GM21529 (cell line): ENCODE measurements around the gene THADA.

ENCODE experiments used
- ATAC-seq: cut with Tn5 transposase; IDR thresholded peaks from one replicate; pipeline ENCODE4 v1.9.1; 2021; ENCODE audit not compliant: unreplicated experiment

Gene THADA

GRCh38 chr2:43513216-43513615 lies 82.6 kb downstream of the THADA start:
- ATAC-seq = no peak

DNA sequence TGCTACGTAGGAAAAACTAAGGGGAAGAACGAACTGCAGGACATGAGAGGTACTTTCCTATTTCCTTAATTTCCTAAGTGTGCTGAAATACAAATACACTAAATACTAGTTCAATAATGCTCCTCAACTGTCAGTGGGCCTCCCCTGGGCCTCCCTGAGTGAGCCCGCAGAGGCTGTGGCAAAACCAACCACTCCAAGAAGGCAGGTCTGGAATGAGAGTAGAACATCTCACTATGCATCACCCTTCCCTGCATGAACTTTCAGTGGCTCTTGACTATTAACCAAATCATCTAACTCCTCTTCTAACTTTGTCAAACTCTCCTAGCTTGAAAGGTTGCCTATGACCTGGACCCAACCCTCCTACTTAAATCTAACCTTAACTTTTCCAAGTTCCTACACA lies 84.6 kb downstream of the THADA start:
- no peak for ATAC-seq

DNA sequence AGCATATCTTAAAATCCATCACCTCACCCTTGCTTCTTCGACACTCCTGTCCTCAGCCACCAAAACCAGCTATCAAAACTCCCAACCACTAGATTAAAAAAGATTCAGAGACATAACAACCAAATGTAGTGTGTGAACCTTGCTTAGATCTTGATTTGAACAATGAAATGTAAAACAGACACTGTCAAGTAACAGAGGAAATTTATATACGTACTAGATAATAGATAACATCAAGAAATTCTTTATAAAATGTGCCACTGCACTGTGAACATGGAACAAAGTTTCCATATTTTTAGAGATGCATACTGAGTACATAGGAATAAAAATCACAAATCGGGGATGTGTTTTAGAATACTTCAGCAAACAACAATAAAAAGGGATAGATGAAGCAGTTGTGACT lies 86.0 kb downstream of the THADA start:
- no peak for ATAC-seq

DNA sequence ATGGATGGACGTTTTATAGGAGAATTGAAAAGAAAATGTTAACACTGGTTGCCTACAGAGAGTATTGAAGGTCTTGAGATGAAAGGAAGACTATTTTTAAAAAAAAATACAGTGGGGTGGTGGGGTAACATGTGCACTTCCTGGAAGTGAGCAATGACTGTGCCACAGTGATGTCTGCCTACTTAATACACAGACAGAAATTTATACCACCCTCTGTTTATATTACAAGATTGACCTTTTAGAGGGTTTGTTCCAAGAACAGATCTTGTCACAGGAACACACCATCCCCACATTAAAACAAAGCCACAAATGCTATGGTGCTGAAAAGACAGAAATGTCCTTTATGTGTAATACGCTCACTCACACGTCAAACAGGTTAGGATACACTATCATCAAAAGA lies 87.6 kb downstream of the THADA start:
- no peak for ATAC-seq

DNA sequence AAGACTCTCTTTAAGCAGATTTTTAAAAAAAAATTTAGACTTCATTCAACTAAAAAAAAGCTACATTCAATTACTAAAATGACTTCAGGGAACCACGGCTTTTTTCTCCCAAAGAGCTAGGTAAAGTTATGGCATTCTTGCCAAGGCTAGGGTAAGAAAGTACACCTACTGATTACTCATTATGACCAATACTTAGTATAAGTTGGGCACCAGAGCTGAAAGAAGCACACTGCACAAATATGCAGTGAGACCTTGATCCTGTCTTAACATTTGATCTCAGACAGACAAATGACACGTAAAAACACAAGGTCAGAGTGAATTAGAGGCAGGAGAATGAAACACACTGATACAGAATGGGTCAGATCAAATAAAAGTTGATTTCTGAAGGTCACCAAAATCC lies 88.7 kb downstream of the THADA start:
- no peak for ATAC-seq

DNA sequence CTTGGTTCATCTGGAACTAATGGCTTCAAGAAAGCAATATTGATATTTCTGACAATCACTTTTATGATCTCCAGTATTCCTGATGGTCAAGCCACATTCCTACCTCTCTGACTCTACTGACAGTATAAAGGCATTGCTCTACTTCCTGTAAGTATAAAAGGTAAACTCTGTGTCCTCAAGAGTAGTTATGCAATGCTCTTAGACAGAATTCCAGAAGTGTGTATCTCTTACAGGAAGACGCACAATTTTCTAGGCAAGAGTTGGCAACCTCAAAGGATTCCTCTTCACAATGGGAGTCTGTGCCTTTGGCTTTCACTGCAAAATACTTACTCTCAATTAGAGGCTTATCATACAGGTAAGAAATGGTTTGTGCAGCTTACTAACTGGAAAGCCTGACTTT lies 100.1 kb downstream of the THADA start:
- ATAC-seq = no peak

DNA sequence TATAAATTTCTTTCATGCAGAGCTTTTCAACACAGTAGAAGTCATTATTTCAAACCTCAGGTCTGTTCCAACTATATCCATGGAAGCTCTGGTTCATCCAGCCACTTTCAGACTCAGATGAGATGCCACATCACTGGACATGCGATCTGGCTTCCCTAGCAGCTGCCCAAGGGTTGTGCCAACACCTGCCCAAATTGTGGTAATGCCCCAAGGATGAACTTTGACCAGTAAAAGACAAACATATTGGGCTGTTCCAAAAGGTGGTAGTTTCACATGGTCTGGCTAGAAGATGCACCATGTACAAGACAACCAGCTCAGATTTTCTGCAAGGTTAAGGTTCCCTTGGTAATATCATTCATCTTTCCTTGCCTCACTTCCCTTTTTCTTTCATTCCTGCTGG lies 101.9 kb downstream of the THADA start:
- ATAC-seq = no peak

DNA sequence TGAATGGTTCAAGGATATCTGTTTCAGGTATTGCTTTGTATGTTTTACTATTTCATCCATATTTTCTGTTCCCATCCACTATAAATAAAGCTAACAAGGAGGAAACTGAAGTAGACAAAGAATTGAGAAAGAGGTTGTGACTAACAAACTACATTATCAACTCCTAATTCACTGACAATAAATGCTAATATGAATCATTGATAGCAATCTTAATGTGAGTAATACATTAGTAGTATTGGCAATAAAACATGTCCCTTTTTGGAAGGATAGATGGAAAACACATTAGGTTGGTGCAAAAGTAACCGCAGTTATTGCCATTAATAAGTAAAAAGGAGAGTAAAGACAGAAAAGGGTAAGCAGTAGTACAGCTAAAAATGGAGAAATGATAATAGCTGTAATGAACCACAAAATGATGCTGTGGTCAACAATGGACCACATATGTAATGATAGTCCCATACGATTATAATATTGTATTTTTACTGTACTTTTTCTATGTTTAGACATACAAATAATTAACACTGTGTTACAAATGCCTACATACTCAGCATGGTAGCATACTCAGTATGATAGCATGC lies 104.7 kb downstream of the THADA start:
- ATAC-seq = no peak

GRCh38 chr2:43490252-43490786 lies 105.5 kb downstream of the THADA start:
- ATAC-seq = no peak

DNA sequence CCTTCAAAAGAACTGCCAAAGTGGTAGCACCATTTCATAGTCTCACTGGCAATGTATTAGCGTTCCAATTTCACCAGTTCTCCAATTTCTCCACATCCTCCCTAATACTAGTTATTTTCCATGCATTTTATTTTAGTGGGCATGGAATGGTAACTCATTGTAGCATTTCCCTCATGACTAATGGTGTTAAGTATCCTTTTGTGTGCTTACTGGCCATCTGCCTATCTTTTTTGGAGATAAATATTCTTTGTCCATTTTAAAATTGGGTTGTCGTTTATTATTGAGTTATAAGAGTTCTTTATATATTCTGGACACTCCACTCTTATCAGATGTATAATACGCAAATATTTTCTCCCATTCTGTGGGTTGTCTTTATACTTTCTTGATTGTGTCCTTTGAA lies 107.1 kb downstream of the THADA start:
- no peak for ATAC-seq

GRCh38 chr2:43486603-43487002 lies 109.2 kb downstream of the THADA start:
- no peak for ATAC-seq

DNA sequence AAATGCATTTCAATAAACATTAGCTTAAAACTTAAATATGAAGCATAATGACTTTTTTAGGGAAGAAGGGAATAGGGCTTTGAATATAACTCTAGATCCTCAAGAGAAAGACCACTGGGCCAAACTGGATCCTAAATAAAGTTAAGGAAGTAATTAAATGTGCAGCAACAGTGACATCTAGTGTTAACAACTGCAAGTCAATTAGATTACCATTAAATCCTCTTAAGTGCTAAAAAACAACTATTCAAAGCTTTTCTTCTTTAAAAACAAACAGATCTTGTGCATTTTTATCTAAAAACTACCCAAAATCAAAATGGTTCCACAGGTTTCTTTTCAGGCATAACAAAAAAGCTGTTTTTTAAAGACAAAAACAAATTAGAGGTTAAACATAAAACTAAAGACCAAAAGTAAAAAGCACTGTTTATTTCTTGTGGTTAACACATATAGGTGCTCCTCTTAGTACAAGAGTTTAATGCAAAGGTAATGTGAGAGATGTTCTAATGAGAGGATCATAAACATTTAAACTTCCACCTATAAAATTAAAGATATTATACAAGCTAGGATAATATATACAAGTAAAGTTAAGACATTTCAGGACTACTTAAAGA lies 111.4 kb downstream of the THADA start:
- no peak for ATAC-seq

DNA sequence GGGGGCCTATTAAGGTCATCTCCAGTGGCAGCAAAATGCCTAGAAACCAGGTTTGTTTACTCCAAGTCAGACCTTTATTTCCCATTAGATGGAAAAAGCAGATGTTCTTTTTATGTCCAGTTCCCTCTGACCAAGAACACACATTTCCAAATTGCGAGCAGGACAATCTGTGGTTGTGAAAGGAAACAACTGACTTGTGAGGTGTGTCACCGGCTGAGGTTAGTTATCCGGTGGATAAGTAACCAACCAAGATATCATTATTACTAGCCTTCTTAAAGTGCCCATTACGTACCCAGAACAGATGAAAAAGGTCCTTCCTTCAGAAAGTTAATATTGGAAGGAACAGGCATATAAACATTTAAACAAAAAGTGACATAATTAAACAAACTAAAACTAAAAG lies 112.9 kb downstream of the THADA start:
- peak; percentile 62 for ATAC-seq

DNA sequence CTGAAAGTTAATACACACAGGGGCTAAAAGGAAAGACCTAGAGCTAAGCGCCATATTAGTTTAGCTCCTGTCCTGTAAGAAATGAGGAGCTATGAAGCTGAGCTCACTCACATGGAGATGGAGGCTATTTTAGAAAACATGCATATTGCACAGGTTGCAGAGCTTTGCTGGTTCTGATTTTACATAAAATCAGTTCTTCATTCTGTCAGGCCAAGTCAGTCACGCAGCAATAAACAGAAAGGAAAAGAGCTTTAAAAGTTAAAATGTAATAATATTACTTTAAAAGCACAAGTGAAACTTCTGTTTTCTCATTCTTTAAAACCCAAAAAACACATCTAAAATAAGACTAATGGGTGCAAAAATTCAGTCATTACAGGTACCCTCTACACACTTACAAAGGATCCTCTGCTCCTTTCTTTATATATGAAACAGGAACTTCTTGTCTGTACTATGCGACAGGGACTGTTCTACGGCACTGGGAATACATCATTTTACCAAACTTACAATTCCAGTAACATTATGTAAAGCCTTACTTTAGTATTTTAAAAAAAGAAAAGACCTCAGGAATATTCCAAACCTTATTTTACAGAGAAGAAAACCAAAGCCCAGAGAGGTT lies 113.8 kb downstream of the THADA start:
- peak; percentile 49 for ATAC-seq

DNA sequence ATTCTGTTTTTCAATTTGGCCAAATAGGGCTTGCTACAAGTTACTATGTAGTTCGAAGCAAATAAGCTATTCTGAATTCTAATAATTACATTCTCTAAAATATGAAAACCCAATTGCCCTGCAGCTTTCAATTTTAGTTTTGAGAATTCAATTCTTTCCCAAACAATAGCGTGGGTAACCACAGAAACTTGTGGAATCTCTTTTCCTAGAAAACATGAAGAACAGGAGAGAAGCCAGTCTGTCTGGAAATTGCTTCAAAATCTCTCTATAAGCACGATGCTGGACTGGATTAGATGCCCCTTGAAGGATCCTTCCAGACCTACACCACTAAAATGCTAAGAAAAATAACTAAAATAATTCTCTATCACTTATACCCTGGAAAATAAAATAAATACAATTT lies 115.0 kb downstream of the THADA start:
- no peak for ATAC-seq

DNA sequence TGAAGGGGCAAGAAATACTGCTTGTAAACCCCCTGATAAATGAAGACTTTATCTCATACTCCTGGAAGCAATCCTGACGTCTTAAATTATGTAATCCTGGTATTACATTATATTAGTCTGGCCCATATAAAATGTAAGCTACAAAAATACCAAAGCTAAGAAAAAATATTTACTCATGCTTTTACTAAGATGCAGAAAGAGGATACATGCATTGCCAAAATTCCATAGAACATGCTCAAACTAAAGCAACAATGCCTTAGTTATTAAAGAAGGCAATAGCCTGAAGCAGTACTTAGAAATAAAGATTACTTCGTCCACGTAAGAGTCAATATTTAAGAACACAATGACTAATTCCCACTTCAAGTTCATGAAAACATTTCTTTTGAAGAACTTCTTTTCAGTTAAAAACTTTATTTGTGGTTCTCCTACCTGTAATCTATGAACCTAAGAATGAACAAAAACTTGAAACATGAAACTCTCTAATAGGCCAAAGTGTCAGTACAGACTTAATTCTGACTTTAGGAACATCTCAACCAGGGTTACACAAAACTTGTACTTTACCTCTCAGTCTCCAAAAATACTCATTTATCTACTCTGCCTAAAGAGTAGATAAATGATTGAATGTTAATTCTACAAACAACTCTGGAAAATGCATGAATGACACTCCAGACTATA lies 117.3 kb downstream of the THADA start:
- no peak for ATAC-seq

GRCh38 chr2:43475922-43476321 lies 119.9 kb downstream of the THADA start:
- ATAC-seq = no peak

GRCh38 chr2:43475137-43475846 lies 120.5 kb downstream of the THADA start:
- ATAC-seq = no peak

DNA sequence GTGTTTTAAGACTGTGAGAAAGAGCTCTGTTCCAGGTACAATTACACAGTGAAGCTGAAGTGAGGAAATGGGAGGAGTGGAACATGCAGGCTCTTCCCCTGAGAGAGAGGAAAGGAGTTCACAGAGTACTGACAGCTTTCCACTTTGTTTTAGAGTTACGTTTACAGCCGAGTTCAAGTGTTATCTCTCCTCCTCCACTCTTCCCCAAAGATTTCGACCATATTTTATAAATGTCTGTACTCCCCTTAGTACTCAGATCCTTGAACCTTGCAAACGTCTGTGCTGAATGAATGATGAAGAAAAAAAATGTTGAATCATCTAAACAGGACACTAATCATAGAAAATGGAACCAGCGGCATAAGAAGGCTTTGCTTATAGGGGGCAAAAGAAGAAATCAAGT lies 121.6 kb downstream of the THADA start:
- ATAC-seq = no peak

DNA sequence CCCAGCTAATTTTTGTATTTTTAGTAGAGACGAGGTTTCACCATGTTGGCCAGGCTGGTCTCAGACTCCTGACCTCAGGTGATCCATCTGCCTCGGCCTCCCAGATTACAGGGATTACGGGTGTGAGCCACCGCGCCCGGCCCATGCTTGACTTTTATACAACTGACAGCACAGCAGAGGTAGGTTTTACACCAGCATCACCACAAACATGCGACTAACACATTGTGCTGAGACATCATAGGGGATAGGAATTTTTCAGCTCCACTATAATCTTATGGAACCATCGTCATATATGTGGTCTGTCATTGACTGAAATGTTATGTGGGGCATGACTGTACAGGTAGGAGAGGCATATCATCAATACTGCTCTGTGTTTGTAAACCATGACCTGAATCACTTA lies 122.1 kb downstream of the THADA start:
- no peak for ATAC-seq

DNA sequence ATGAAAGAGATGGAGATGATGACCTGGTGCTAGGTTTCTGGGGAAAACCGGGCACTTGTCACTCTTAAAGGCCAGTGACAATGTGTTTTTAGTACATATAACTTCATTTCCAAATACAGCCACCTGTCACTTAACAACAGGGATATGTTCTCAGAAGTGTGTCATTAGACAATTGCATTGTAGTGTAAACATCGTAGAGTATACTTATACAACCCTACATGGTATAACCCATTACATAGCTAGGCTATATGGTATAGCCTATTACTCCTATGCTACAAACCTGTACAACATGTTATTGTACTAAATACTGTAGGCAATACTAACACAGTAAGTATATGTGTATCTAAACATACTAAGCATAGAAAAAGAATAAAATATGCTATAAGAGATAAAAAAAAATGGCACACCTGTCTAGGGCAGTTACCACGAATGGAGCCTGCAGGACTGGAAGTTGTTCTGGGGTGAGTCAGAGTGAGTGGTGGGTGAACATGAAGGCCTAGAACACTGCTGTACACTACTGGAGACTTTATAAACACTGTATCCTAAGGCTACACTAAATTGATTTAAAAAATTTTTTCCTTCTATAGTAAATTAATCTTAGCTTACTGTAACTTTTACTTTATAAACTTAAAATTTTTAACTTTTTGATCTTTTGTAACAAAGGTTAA lies 123.2 kb downstream of the THADA start:
- no peak for ATAC-seq
